Subcutaneous adipose tissue (tissue), 4 donors: ENCODE measurements around the gene AP4B1. TPM values are rescaled to one million over a fixed set of nuclear protein-coding genes. Genes with fewer than 3 reads are reported as not detected.

ENCODE experiments used
- total RNA-seq, 4 donors: library from RNA; depleted of rRNA; stranded (reverse); fragments of >200 nt; gene quantifications; one replicate each; pipeline ENCODE4 v1.1.0, GENCODE V29; 2016
- TF ChIP-seq, protein P1 (sequence below): fragments of 450-650 bp; IDR thresholded peaks from one replicate; pipeline ENCODE4 v1.5.1; 2016; ENCODE audit warnings: low read depth, mild to moderate bottlenecking, control low read depth, antibody characterized with exemption, moderate library complexity

The AP4B1 gene
- total RNA-seq, 4 donors from 2014 or later, result 9.0 to 19.9 (median 13.1) TPM

DNA sequence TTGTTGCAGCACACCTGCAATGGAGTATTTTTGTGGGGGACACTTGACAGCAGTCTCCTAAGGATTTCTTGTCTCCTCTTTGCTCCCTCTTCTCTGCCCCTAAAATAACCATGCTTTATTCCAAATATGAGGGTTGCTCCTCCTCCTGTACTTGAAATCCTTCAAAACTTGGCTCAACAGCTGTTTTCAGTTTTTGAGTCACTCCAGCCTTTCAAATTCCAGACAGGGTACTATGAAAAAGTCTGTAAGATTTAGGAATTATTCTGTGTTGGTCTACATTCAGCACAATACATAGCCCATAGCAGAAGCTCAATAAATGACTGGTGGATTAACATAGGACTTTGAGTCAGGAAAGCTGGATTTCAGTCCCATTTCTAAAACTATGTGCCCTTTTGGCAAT lies 5.5 kb downstream of the AP4B1 start:
- TF ChIP-seq, protein P1, sequence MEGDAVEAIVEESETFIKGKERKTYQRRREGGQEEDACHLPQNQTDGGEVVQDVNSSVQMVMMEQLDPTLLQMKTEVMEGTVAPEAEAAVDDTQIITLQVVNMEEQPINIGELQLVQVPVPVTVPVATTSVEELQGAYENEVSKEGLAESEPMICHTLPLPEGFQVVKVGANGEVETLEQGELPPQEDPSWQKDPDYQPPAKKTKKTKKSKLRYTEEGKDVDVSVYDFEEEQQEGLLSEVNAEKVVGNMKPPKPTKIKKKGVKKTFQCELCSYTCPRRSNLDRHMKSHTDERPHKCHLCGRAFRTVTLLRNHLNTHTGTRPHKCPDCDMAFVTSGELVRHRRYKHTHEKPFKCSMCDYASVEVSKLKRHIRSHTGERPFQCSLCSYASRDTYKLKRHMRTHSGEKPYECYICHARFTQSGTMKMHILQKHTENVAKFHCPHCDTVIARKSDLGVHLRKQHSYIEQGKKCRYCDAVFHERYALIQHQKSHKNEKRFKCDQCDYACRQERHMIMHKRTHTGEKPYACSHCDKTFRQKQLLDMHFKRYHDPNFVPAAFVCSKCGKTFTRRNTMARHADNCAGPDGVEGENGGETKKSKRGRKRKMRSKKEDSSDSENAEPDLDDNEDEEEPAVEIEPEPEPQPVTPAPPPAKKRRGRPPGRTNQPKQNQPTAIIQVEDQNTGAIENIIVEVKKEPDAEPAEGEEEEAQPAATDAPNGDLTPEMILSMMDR, result no peak

DNA sequence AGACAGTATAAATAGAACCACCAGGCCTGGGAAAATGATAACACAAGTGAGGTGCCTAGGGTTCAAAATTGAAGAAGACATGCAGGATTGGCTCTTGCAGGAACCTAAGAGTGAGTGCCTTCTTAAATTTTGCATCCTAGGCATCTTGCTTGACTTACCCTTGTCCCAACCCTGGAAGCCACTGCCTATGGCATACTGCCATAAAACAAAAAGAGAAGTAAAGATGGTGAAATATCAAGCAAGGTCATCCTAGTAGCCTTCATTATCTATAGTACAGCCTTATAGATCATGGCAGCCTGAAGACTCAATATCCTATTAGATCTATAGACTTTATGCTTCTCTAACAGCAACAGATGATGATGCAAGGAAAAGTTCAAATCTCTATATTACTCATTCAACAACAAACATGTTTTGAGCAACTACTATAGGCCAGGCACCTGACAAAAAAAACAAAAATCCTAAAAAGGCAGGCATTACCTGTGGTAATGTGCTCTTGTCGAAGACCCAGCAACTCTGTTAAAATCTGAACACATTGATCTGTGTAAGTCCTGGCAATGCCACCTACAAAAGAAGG lies 6.3 kb downstream of the AP4B1 start:
- TF ChIP-seq, protein P1, result no peak

DNA sequence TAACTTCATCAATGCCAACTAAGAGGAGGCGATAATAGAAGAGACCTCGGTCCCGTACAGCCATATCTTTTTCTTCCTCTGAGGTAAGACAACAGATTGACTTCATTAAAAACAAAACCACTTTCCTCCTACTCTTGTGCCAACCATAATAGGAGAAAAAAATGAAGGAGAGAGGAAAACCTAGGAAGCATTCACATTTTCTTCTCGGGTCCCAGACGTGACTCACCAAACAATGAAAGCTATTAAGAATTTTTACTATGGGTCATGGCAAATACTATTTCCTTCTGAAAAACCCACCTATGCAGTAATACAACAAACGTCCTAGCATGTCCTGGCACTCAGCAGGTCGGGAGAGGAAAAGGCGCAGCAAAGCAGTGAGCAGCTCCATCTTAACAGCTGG lies 8.6 kb downstream of the AP4B1 start:
- TF ChIP-seq, protein P1, result no peak

DNA sequence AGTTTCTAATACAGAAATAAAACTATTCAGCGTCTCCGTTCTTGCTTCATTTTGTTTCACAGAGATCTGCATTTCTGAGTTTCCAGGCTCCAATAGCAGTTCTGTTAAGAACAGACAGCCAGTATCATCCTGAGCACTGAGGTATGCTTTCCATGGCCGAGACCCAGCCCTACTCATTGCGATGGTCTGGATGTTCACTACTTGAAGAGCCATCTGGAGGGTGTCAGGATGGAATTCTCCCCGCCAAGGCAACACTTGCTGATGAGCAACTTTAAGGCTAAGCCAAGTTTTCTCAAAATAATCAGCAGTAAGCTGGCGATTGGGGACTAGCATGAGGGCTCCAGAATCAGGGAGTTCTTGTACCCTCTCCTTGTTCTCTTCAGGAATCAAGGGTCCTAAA lies 9.5 kb downstream of the AP4B1 start:
- TF ChIP-seq, protein P1, result no peak

DNA sequence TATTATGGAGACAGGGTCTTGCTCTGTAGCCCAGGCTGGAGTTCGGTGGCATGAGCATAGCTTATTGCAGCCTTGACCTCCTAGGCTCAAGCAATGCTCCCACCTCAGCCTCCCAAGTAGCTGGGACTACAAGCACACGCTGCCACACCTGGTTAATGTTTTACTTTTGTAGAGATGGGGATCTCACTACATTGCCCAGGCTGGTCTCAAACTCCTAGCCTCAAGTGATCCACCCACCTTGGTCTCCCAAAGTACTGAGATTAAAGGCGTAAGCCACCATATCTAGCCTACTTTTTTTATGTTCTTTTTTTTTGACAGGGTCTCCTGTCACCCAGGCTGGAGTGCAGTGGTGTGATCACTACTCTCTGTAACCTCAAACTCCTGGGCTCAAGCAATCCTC lies 11.3 kb downstream of the AP4B1 start:
- TF ChIP-seq, protein P1, result no peak

DNA sequence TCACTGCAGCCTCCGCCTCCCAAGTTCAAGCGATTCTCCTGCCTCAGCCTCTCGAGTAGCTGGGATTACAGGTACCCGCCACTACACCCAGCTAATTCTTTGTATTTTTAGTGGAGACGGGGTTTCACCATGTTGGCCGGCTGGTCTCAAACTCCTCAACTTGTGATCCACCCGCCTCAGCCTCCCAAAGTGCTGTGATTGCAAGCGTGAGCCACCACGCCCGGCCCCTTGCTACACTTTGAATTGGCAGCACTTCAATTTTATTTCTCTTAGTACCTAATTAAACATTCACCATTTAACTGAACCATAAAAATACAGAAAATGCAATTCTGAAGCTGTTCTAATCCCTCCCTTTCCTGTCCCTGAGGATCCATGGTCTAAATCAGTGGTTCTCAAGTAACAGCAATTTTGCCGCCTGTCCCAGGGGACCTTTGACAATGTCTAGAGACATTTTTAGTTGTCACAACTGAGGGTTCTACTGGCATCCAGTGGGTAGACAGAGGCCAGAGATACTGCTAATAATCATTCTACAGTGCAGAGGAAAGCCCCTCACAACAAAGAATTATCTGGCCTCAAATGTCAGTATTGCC lies 12.9 kb downstream of the AP4B1 start:
- TF ChIP-seq, protein P1, result no peak

DNA sequence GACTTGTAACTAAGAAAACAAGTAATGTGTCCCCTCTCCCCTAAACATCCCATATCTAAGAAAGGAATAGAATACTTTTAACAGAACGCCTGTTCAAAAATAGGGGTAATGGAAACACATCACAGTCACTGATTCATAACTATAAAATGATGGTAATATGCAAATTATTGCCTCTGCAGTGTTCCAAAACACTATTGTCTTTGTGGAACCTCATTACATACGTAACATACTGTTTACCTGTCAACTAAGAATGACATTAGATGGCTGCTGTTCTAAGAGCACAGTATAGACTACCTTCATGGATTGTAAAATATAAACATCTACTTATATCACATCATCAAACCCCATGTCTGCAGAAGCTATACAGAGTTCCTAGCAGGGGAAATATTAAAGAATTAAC lies 13.8 kb downstream of the AP4B1 start:
- TF ChIP-seq, protein P1, result no peak
